GM12875 (cell line): ENCODE results near the gene AAMDC.
"Not testable (repeated sequence)": the region's sequence is repeated elsewhere in the genome, so short reads cannot be mapped to it uniquely, and the experiment has no call there.

Source experiments
- H3K4me3 ChIP-seq: one replicate; pipeline ENCODE4 v1.5.1; 2011; ENCODE audit warnings: low read depth, low read length, control low read depth
- CTCF ChIP-seq: IDR thresholded peaks from 2 replicates; pipeline ENCODE4 v1.5.1; 2011; ENCODE audit warnings: low read depth, mild to moderate bottlenecking, control low read depth, inconsistent platforms, low read length, moderate library complexity, borderline replicate concordance; ENCODE audit not compliant: insufficient read depth

Gene AAMDC

GRCh38 chr11:77884829-77885190 is 63.9 kb downstream of the AAMDC start:
- no peak overlapping the region for H3K4me3 ChIP-seq
- TF ChIP-seq CTCF: no peak

GRCh38 chr11:77886401-77886800 is 65.5 kb downstream of the AAMDC start:
- no peak overlapping the region for H3K4me3 ChIP-seq
- TF ChIP-seq CTCF: no peak

- H3K4me3 ChIP-seq: not testable (repeated sequence)
Measured at GRCh38 chr11:77889045-77889444, 68.1 kb downstream of the AAMDC start.

- H3K4me3 ChIP-seq: not testable (repeated sequence)
Measured at GRCh38 chr11:77890100-77890614, 69.2 kb downstream of the AAMDC start.

- not testable (repeated sequence) for H3K4me3 ChIP-seq
Measured at GRCh38 chr11:77890619-77891056, 69.7 kb downstream of the AAMDC start.

- H3K4me3 ChIP-seq: not testable (repeated sequence)
Measured at GRCh38 chr11:77891256-77891655, 70.3 kb downstream of the AAMDC start.

GRCh38 chr11:77891703-77892102 is 70.8 kb downstream of the AAMDC start:
- not testable (repeated sequence) for H3K4me3 ChIP-seq

GRCh38 chr11:77894949-77895348 is 74.0 kb downstream of the AAMDC start:
- not testable (repeated sequence) for H3K4me3 ChIP-seq

GRCh38 chr11:77908835-77909234 is 87.9 kb downstream of the AAMDC start:
- no peak for TF ChIP-seq CTCF
- no peak overlapping the region for H3K4me3 ChIP-seq

GRCh38 chr11:77909277-77909676 is 88.3 kb downstream of the AAMDC start:
- H3K4me3 ChIP-seq: no peak overlapping the region
- TF ChIP-seq CTCF: no peak

GRCh38 chr11:77910828-77911227 is 89.9 kb downstream of the AAMDC start:
- H3K4me3 ChIP-seq: not testable (repeated sequence)

GRCh38 chr11:77913608-77914306 is 92.8 kb downstream of the AAMDC start:
- not testable (repeated sequence) for H3K4me3 ChIP-seq

- H3K4me3 ChIP-seq: not testable (repeated sequence)
Measured at GRCh38 chr11:77914307-77914791, 93.4 kb downstream of the AAMDC start.

GRCh38 chr11:77917713-77918112 is 96.8 kb downstream of the AAMDC start:
- not testable (repeated sequence) for H3K4me3 ChIP-seq
